Nephron (organoid): Measurements from ENCODE around the gene GPR162.
"Not testable (repeated sequence)": the region's sequence is repeated elsewhere in the genome, so short reads cannot be mapped to it uniquely, and the experiment has no call there.

ENCODE experiments used
- H3K27ac Mint-ChIP-seq, 3 experiments: 2 replicates each; pipeline ENCODE4 v1.8.0; 2020; ENCODE audit warnings: mixed read lengths in 3 of 3, mild to moderate bottlenecking in 2 of 3, moderate library complexity in 1 of 3
- H3K27me3 Mint-ChIP-seq: 2 replicates; pipeline ENCODE4 v1.8.0; 2021; ENCODE audit warnings: low read depth, mild to moderate bottlenecking, moderate library complexity, mixed read lengths
- H3K36me3 Mint-ChIP-seq: 2 replicates; pipeline ENCODE4 v1.8.0; 2020; ENCODE audit warnings: low read depth, mixed read lengths
- H3K4me1 Mint-ChIP-seq: 2 replicates; pipeline ENCODE4 v1.8.0; 2020; ENCODE audit warnings: mixed read lengths
- H3K4me3 Mint-ChIP-seq, 3 experiments: 2 replicates each; pipeline ENCODE4 v1.8.0; 2020; ENCODE audit warnings: mild to moderate bottlenecking in 3 of 3, mixed read lengths in 3 of 3, moderate library complexity in 2 of 3
- H3K9me3 Mint-ChIP-seq: 2 replicates; pipeline ENCODE4 v1.8.0; 2020; ENCODE audit warnings: mixed read lengths
- CTCF ChIP-seq, 3 experiments: fragments of 200-600 bp; sonication (generic); IDR thresholded peaks; one replicate each; pipeline ENCODE4 v1.5.0; 2021; ENCODE audit warnings: antibody characterized with exemption in 3 of 3; ENCODE audit not compliant: unreplicated experiment in 3 of 3

The GPR162 gene

GRCh38 chr12:6863586-6864321 is 42.1 kb downstream of the GPR162 start:
- no peak for TF ChIP-seq CTCF (IDR thresholded peaks at IDR 0.05; ENCODE audit: unreplicated experiment in 3 of 3)
- no peaks in the 10 kb centered on the region for H3K9me3 Mint-ChIP-seq
- H3K4me3 Mint-ChIP-seq: peak overlapping the region in 1 of 3 experiments; percentile 44
- peaks cover 58% of the 10 kb centered on the region for H3K36me3 Mint-ChIP-seq
- H3K27me3 Mint-ChIP-seq: peaks cover 6% of the 10 kb centered on the region
- no peak overlapping the region for H3K27ac Mint-ChIP-seq
- H3K4me1 Mint-ChIP-seq: peaks cover 11% of the 10 kb centered on the region

GRCh38 chr12:6865307-6865706 is 43.7 kb downstream of the GPR162 start:
- H3K4me3 Mint-ChIP-seq: peak overlapping the region; percentile 48 to 78 (median 75)
- peak overlapping the region in 1 of 3 experiments; percentile 30 for H3K27ac Mint-ChIP-seq
- H3K36me3 Mint-ChIP-seq: peaks cover 63% of the 10 kb centered on the region
- H3K4me1 Mint-ChIP-seq: peaks cover 24% of the 10 kb centered on the region
- H3K27me3 Mint-ChIP-seq, H3K9me3 Mint-ChIP-seq: not testable (repeated sequence)

GRCh38 chr12:6866163-6866919 is 44.7 kb downstream of the GPR162 start:
- TF ChIP-seq CTCF (IDR thresholded peaks at IDR 0.05; ENCODE audit: unreplicated experiment in 3 of 3): no peak
- peaks cover 29% of the 10 kb centered on the region for H3K4me1 Mint-ChIP-seq
- H3K27ac Mint-ChIP-seq: peak overlapping the region in 1 of 3 experiments; percentile 93
- H3K9me3 Mint-ChIP-seq: no peaks in the 10 kb centered on the region
- H3K36me3 Mint-ChIP-seq: peaks cover 58% of the 10 kb centered on the region
- peak overlapping the region; percentile 90 to 97 (median 96) for H3K4me3 Mint-ChIP-seq
- H3K27me3 Mint-ChIP-seq: peaks cover 7% of the 10 kb centered on the region

GRCh38 chr12:6866920-6867412 is 45.3 kb downstream of the GPR162 start:
- H3K4me3 Mint-ChIP-seq: peak overlapping the region; percentile 90 to 97 (median 96)
- peaks cover 7% of the 10 kb centered on the region for H3K27me3 Mint-ChIP-seq
- H3K27ac Mint-ChIP-seq: peak overlapping the region; percentile 65 to 93 (median 91)
- peaks cover 55% of the 10 kb centered on the region for H3K36me3 Mint-ChIP-seq
- H3K9me3 Mint-ChIP-seq: no peaks in the 10 kb centered on the region
- H3K4me1 Mint-ChIP-seq: peaks cover 32% of the 10 kb centered on the region
- TF ChIP-seq CTCF (IDR thresholded peaks at IDR 0.05; ENCODE audit: unreplicated experiment in 3 of 3): no peak

GRCh38 chr12:6867413-6868210 is 46.0 kb downstream of the GPR162 start, which contains the start of gene TPI1:
TSS of gene TPI1 (plus strand) at chr12:6867531. CDS start at chr12:6867567, 36 bp downstream.
- Mint-ChIP-seq H3K4me3 (peak within 1 kb of the TSS; percentile 93 to 97 (median 96)), H3K27ac (peak within 1 kb of the TSS; percentile 84 to 93 (median 91)), H3K27me3 (peaks cover 7% of the 10 kb centered on the region), H3K36me3 (peaks cover 50% of the 10 kb centered on the region), H3K9me3 (no peaks in the 10 kb centered on the region), H3K4me1 (peaks cover 37% of the 10 kb centered on the region)
- no peak for TF ChIP-seq CTCF (IDR thresholded peaks at IDR 0.05; ENCODE audit: unreplicated experiment in 3 of 3)
